HepG2 (cell line): ENCODE data around the gene PPP1R27. TPM values are rescaled to one million over a fixed set of nuclear protein-coding genes. Genes with fewer than 3 reads are reported as not detected.

Experiments used
- BORCS8-MEF2B ChIP-seq: sonication (generic); formaldehyde crosslinking; IDR thresholded peaks from 2 replicates; pipeline ENCODE4 v1.8.0; 2022; ENCODE audit warnings: mild to moderate bottlenecking, missing genetic modification reagents
- CERS6 ChIP-seq: sonication (generic); formaldehyde crosslinking; IDR thresholded peaks from 2 replicates; pipeline ENCODE4 v1.5.0; 2020; ENCODE audit warnings: missing genetic modification reagents
- ELK4 ChIP-seq: sonication (generic); formaldehyde crosslinking; IDR thresholded peaks from 2 replicates; pipeline ENCODE4 v1.9.0; 2021; ENCODE audit warnings: missing genetic modification reagents, borderline replicate concordance
- HIVEP1 ChIP-seq: sonication (generic); formaldehyde crosslinking; IDR thresholded peaks from 2 replicates; pipeline ENCODE4 v1.4.0; 2020; ENCODE audit warnings: mild to moderate bottlenecking, missing genetic modification reagents
- KLF11 ChIP-seq: IDR thresholded peaks from 2 replicates; pipeline ENCODE4 v1.6.1; 2016; ENCODE audit warnings: missing compliant biosample characterization
- MTA1 ChIP-seq: sonication (generic); formaldehyde crosslinking; IDR thresholded peaks from 2 replicates; pipeline ENCODE4 v1.4.0; 2020; ENCODE audit warnings: missing genetic modification reagents, mild to moderate bottlenecking, borderline replicate concordance
- RBFOX2 ChIP-seq: fragments of 200-400 bp; formaldehyde crosslinking; IDR thresholded peaks from 2 replicates; pipeline ENCODE4 v1.6.1; 2017; ENCODE audit warnings: low read depth, mild to moderate bottlenecking, low read length
- SP1 ChIP-seq, 2 experiments: fragments of 450-650 bp in 1 of 2; sonication (generic) in 1 of 2; formaldehyde crosslinking in 1 of 2; IDR thresholded peaks; 2 replicates each; pipeline versions ENCODE4 v1.4.0 to v1.6.1; 2016 to 2020; ENCODE audit warnings: missing genetic modification reagents in 1 of 2
- SP5 ChIP-seq: IDR thresholded peaks from 2 replicates; pipeline ENCODE4 v1.6.1; 2016; ENCODE audit warnings: low read depth, borderline replicate concordance
- SYNCRIP ChIP-seq: fragments of 200-400 bp; formaldehyde crosslinking; IDR thresholded peaks from 2 replicates; pipeline ENCODE4 v1.6.1; 2018; ENCODE audit warnings: mild to moderate bottlenecking, low read depth, low read length; ENCODE audit not compliant: insufficient read depth
- TMF1 ChIP-seq: sonication (generic); formaldehyde crosslinking; IDR thresholded peaks from 2 replicates; pipeline ENCODE4 v1.8.1; 2022; ENCODE audit warnings: low read depth, missing genetic modification reagents
- ZBTB4 ChIP-seq: sonication (generic); formaldehyde crosslinking; IDR thresholded peaks from 2 replicates; pipeline ENCODE4 v1.4.0; 2020; ENCODE audit warnings: missing genetic modification reagents, mild to moderate bottlenecking, borderline replicate concordance
- ZMAT5 ChIP-seq: sonication (generic); formaldehyde crosslinking; IDR thresholded peaks from 2 replicates; pipeline ENCODE4 v1.5.0; 2020; ENCODE audit warnings: mild to moderate bottlenecking, low read depth, missing genetic modification reagents, borderline replicate concordance
- ZNF251 ChIP-seq: sonication (generic); formaldehyde crosslinking; IDR thresholded peaks from 2 replicates; pipeline ENCODE4 v1.9.0; 2021; ENCODE audit warnings: mild to moderate bottlenecking, missing genetic modification reagents
- ZNF326 ChIP-seq: sonication (generic); formaldehyde crosslinking; IDR thresholded peaks from 2 replicates; pipeline ENCODE4 v1.4.0; 2020; ENCODE audit warnings: missing genetic modification reagents, borderline replicate concordance
- ZNF550 ChIP-seq: sonication (generic); formaldehyde crosslinking; IDR thresholded peaks from 2 replicates; pipeline ENCODE4 v1.4.0; 2020; ENCODE audit warnings: mild to moderate bottlenecking, missing genetic modification reagents, borderline replicate concordance
- ZNF558 ChIP-seq: sonication (generic); formaldehyde crosslinking; IDR thresholded peaks from 2 replicates; pipeline ENCODE4 v1.9.0; 2022; ENCODE audit warnings: mild to moderate bottlenecking, missing genetic modification reagents, borderline replicate concordance
- ZNF605 ChIP-seq: sonication (generic); formaldehyde crosslinking; IDR thresholded peaks from 2 replicates; pipeline ENCODE4 v1.8.0; 2022; ENCODE audit warnings: mild to moderate bottlenecking, missing genetic modification reagents
- polyA plus RNA-seq, 8 experiments: library from polyadenylated mRNA; depleted of rRNA in 3 of 8; stranded (reverse) in 7 of 8; unstranded in 1 of 8; fragments of >200 nt; fragmentation: Illumina TruSeq in 4 of 8; extraction: Trizol in 4 of 8; gene quantifications; 2 replicates each; pipeline versions ENCODE4 v1.2.1 to v1.2.3, GENCODE V29; 2011 to 2016; ENCODE audit warnings: low read depth in 4 of 8, missing spikeins in 1 of 8, mixed read lengths in 1 of 8; ENCODE audit not compliant: insufficient read depth in 1 of 8
- total RNA-seq, 5 experiments: library from RNA; depleted of rRNA; stranded (reverse); fragments of >200 nt; fragmentation: Illumina TruSeq; extraction: Trizol; gene quantifications; 2 replicates each; pipeline ENCODE4 v1.2.3, GENCODE V29; 2016; ENCODE audit warnings: low read depth in 1 of 5

The PPP1R27 gene
- total and polyA plus RNA-seq, 2 of the 13 experiments (the other 11 are each of a cell fraction or from before 2014, with no cell fraction given): 0.17 to 1.00 TPM

- TF ChIP-seq ELK4 (CRISPR knock-in tag): no peak
- TF ChIP-seq ZMAT5 (CRISPR knock-in tag): no peak
- TF ChIP-seq BORCS8-MEF2B: 0 out of 2 replicates have a peak, but pooled peaks have one; percentile 69
- TF ChIP-seq SP1 (IDR thresholded peaks at IDR 0.05): no peak
- no peak for TF ChIP-seq SP1 (CRISPR knock-in tag; IDR thresholded peaks at IDR 0.05)
- TF ChIP-seq ZNF251 (CRISPR knock-in tag): 0 out of 2 replicates have a peak, but pooled peaks have one; percentile 72
- 0 out of 2 replicates have a peak, but pooled peaks have one; percentile 42 for TF ChIP-seq HIVEP1 (CRISPR knock-in tag)
- TF ChIP-seq SP5 (CRISPR knock-in tag): no peak
- TF ChIP-seq CERS6: no peak
- TF ChIP-seq ZNF605 (CRISPR knock-in tag): peak; percentile 39; the same call in 1 of the 2 replicates
- TF ChIP-seq TMF1 (CRISPR knock-in tag): no peak
- no peak for TF ChIP-seq RBFOX2
- TF ChIP-seq ZNF558 (CRISPR knock-in tag): no peak
- no peak for TF ChIP-seq ZNF326 (CRISPR knock-in tag)
- no peak for TF ChIP-seq ZNF550 (CRISPR knock-in tag)
- no peak for TF ChIP-seq SYNCRIP
- TF ChIP-seq MTA1 (CRISPR knock-in tag): no peak; the same call in 1 of the 2 replicates
- TF ChIP-seq ZBTB4 (CRISPR knock-in tag): 0 out of 2 replicates have a peak, but pooled peaks have one; percentile 86
- TF ChIP-seq KLF11: no peak
Observed at GRCh38 chr17:81863123-81863675, 28.3 kb upstream of the PPP1R27 start (continued).
